ENCODE results near the gene TSTD1.
"Not testable (repeated sequence)": the region's sequence is repeated elsewhere in the genome, so short reads cannot be mapped to it uniquely, and the experiment has no call there.

Gene TSTD1

DNA sequence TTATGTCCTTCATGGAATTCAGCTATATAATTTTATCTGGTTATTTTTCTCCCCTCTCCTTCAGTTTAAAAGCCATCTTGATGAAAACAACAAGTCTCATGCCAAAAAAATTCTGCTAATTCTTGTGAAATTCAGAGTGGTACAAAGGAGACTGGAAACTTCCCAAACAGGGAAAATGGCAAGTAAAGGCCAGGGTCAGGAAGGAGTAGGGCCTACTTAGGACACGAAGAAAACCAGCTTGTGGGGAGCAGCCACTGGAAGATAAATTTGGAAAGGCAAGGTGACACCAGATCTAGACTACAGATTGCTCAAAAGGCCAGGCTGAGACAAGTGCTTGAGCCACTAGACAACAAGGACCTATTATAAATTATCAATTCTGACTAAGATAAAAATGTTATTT lies 6.4 kb downstream of the TSTD1 start:
- no peaks in the 10 kb centered on the region for H4K20me1 ChIP-seq (ENCODE audit: insufficient read depth, low read length)
- H3K4me1 ChIP-seq (ENCODE audit: insufficient read depth, low read length) = peaks cover 4% of the 10 kb centered on the region; the same call in 1 of the 2 replicates
- no peaks in the 10 kb centered on the region for H3K27me3 ChIP-seq (ENCODE audit: insufficient read depth, low read length, poor library complexity)
- DNase-seq (no peak), ATAC-seq (ENCODE audit: insufficient read depth, low read depth) (no peak)
- H3K9me3 ChIP-seq (ENCODE audit: insufficient read depth, low read length, severe bottlenecking) = no peaks in the 10 kb centered on the region
- H2AFZ ChIP-seq (ENCODE audit: low read depth, low read length) = no peak overlapping the region
- H3K4me2 ChIP-seq (ENCODE audit: insufficient read depth, low read length) = no peak overlapping the region
- H3K79me2 ChIP-seq (ENCODE audit: insufficient read depth, low read length) = 0 out of 2 replicates have a peak, but pooled peaks cover 4% of the 10 kb centered on the region
- no peak overlapping the region for H3K27ac ChIP-seq (ENCODE audit: low read length)
- no peaks in the 10 kb centered on the region for H3K36me3 ChIP-seq (ENCODE audit: insufficient read depth, low read length)
- H3K4me3 ChIP-seq (ENCODE audit: low read depth in 1 of 2, low read length in 2 of 2) = no peak overlapping the region
- no peak overlapping the region for H3K9ac ChIP-seq (ENCODE audit: low read depth, low read length)
- TF ChIP-seq, protein P1, sequence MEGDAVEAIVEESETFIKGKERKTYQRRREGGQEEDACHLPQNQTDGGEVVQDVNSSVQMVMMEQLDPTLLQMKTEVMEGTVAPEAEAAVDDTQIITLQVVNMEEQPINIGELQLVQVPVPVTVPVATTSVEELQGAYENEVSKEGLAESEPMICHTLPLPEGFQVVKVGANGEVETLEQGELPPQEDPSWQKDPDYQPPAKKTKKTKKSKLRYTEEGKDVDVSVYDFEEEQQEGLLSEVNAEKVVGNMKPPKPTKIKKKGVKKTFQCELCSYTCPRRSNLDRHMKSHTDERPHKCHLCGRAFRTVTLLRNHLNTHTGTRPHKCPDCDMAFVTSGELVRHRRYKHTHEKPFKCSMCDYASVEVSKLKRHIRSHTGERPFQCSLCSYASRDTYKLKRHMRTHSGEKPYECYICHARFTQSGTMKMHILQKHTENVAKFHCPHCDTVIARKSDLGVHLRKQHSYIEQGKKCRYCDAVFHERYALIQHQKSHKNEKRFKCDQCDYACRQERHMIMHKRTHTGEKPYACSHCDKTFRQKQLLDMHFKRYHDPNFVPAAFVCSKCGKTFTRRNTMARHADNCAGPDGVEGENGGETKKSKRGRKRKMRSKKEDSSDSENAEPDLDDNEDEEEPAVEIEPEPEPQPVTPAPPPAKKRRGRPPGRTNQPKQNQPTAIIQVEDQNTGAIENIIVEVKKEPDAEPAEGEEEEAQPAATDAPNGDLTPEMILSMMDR (IDR thresholded peaks at IDR 0.05; ENCODE audit: borderline replicate concordance, extremely low read depth, low read length, poor library complexity, severe bottlenecking) = no peak
- TF ChIP-seq EZH2 (IDR thresholded peaks at IDR 0.05; ENCODE audit: borderline replicate concordance, low read depth, low read length, severe bottlenecking) = no peak

DNA sequence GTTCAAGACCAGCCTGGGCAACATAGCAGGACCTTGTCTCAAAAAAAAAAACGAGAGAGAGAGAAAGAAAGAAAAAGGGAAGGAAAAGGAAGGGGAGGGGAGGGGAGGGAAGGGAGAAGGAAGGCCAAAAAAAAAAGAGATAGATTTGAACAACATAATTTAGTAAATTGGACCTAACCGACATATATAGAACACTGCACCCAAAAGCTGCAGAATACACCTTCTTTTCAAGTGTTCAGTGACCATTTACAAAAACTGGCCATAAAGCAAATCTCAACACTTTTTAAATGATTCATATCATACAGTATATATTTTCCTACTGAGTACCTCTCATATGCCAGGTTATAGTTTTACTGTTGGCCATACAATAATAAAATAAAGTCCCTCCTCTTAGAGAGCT lies 6.9 kb downstream of the TSTD1 start:
- H3K4me3 ChIP-seq (ENCODE audit: low read depth in 1 of 2, low read length in 2 of 2) = no peak overlapping the region
- H3K9me3 ChIP-seq (ENCODE audit: insufficient read depth, low read length, severe bottlenecking) = no peaks in the 10 kb centered on the region
- H3K27ac ChIP-seq (ENCODE audit: low read length) = no peak overlapping the region
- H4K20me1 ChIP-seq (ENCODE audit: insufficient read depth, low read length) = no peaks in the 10 kb centered on the region
- TF ChIP-seq, protein P1 (IDR thresholded peaks at IDR 0.05; ENCODE audit: borderline replicate concordance, extremely low read depth, low read length, poor library complexity, severe bottlenecking) = no peak
- TF ChIP-seq EZH2 (IDR thresholded peaks at IDR 0.05; ENCODE audit: borderline replicate concordance, low read depth, low read length, severe bottlenecking) = no peak
- H2AFZ ChIP-seq (ENCODE audit: low read depth, low read length) = no peak overlapping the region
- DNase-seq = no peak
- H3K4me1 ChIP-seq (ENCODE audit: insufficient read depth, low read length) = no peaks in the 10 kb centered on the region
- no peak for ATAC-seq (ENCODE audit: insufficient read depth, low read depth)
- no peaks in the 10 kb centered on the region for H3K27me3 ChIP-seq (ENCODE audit: insufficient read depth, low read length, poor library complexity)
- H3K4me2 ChIP-seq (ENCODE audit: insufficient read depth, low read length) = no peak overlapping the region
- no peak overlapping the region for H3K9ac ChIP-seq (ENCODE audit: low read depth, low read length)
- no peaks in the 10 kb centered on the region for H3K36me3 ChIP-seq (ENCODE audit: insufficient read depth, low read length)
- H3K79me2 ChIP-seq (ENCODE audit: insufficient read depth, low read length) = no peaks in the 10 kb centered on the region

DNA sequence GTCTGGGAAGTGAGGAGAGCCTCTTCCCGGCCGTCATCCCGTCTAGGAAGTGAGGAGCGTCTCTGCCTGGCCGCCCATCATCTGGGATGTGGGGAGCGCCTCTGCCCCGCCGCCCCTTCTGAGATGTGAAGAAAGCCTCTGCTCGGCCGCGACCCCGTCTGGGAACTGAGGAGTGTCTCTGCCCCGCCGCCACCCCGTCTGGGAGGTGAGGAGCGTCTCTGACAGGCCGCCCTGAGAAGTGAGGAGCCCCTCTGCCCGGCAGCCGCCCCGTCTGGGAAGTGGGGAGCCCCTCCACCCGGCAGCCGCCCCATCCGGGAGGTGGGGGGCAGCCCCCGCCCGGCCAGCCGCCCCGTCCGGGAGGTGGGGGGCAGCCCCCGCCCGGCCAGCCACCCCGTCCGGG lies 9.3 kb downstream of the TSTD1 start:
- not testable (repeated sequence) for DNase-seq; H3K9me3 ChIP-seq (ENCODE audit: insufficient read depth, low read length, severe bottlenecking); ATAC-seq (ENCODE audit: insufficient read depth, low read depth); H3K9ac ChIP-seq (ENCODE audit: low read depth, low read length); H3K4me2 ChIP-seq (ENCODE audit: insufficient read depth, low read length); H3K27ac ChIP-seq (ENCODE audit: low read length); H3K27me3 ChIP-seq (ENCODE audit: insufficient read depth, low read length, poor library complexity); H2AFZ ChIP-seq (ENCODE audit: low read depth, low read length); H3K4me3 ChIP-seq (ENCODE audit: low read depth in 1 of 2, low read length in 2 of 2); H3K4me1 ChIP-seq (ENCODE audit: insufficient read depth, low read length); H3K36me3 ChIP-seq (ENCODE audit: insufficient read depth, low read length); H4K20me1 ChIP-seq (ENCODE audit: insufficient read depth, low read length); H3K79me2 ChIP-seq (ENCODE audit: insufficient read depth, low read length)

DNA sequence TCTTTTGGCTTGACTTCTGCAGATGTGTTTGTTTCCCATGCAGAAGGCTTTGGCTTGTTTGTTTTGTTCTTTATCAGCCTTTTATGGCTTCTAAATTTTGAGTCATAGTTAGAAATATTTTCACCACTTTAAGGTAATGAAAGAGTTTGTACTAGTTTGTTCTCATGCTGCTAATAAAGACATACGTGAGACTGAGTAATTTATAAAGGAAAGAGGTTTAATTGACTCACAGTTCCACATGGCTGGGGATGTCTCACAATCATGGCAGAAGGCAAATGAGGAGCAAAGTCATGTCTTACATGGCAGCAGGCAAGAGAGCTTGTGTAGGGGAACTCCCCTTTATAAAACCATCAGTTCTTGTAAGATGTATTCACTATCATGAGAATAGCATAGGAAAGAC lies 11.8 kb downstream of the TSTD1 start:
- not testable (repeated sequence) for H4K20me1 ChIP-seq (ENCODE audit: insufficient read depth, low read length); H2AFZ ChIP-seq (ENCODE audit: low read depth, low read length); H3K27ac ChIP-seq (ENCODE audit: low read length); DNase-seq; H3K4me3 ChIP-seq (ENCODE audit: low read depth in 1 of 2, low read length in 2 of 2); H3K36me3 ChIP-seq (ENCODE audit: insufficient read depth, low read length); H3K27me3 ChIP-seq (ENCODE audit: insufficient read depth, low read length, poor library complexity); H3K9me3 ChIP-seq (ENCODE audit: insufficient read depth, low read length, severe bottlenecking); H3K9ac ChIP-seq (ENCODE audit: low read depth, low read length); H3K79me2 ChIP-seq (ENCODE audit: insufficient read depth, low read length); H3K4me2 ChIP-seq (ENCODE audit: insufficient read depth, low read length); ATAC-seq (ENCODE audit: insufficient read depth, low read depth); H3K4me1 ChIP-seq (ENCODE audit: insufficient read depth, low read length)

DNA sequence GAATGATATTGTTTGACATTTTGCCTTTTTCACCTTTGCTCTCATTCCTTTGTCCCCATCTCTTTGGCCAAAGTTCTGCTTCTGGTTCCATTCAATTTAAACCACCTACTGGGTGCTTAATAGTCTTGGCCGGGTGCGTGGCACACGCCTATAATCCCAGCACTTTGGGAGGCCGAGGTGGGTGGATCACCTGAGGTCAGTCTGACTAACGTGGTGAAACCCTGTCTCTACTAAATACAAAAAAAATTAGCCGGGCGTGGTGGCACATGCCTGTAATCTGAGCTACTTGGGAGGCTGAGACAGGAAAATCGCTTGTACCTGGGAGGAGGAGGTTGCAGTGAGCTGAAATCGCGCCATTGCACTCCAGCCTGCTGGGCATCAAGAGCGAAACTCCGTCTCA lies 16.3 kb downstream of the TSTD1 start:
- not testable (repeated sequence) for DNase-seq; H3K36me3 ChIP-seq (ENCODE audit: insufficient read depth, low read length); ATAC-seq (ENCODE audit: insufficient read depth, low read depth); H3K9ac ChIP-seq (ENCODE audit: low read depth, low read length); H3K4me3 ChIP-seq (ENCODE audit: low read depth in 1 of 2, low read length in 2 of 2); H3K9me3 ChIP-seq (ENCODE audit: insufficient read depth, low read length, severe bottlenecking); H3K79me2 ChIP-seq (ENCODE audit: insufficient read depth, low read length); H3K27me3 ChIP-seq (ENCODE audit: insufficient read depth, low read length, poor library complexity); H3K4me1 ChIP-seq (ENCODE audit: insufficient read depth, low read length); H3K4me2 ChIP-seq (ENCODE audit: insufficient read depth, low read length); H2AFZ ChIP-seq (ENCODE audit: low read depth, low read length); H4K20me1 ChIP-seq (ENCODE audit: insufficient read depth, low read length); H3K27ac ChIP-seq (ENCODE audit: low read length)

Data from DND-41 (cell line).